Measurements from ENCODE around the gene OR4D1.
"Not testable (repeated sequence)": the region's sequence is repeated elsewhere in the genome, so short reads cannot be mapped to it uniquely, and the experiment has no call there.

OR4D1 gene

GRCh38 chr17:58147930-58148434, at the start of gene OR4D1:
OR4D1 (plus strand) TSS chr17:58148384; CDS start chr17:58155154, 6,770 bp downstream.
- Histone ChIP-seq H3K79me2 (ENCODE audit: insufficient read depth, low read length) (no peaks in the 10 kb centered on the region), H3K36me3 (ENCODE audit: low read length) (no peaks in the 10 kb centered on the region), H3K27ac (ENCODE audit: low read depth, low read length) (no peak within 1 kb of the TSS), H2AFZ (ENCODE audit: low read depth, low read length, severe bottlenecking) (no peak within 1 kb of the TSS), H3K4me3 (ENCODE audit: insufficient read depth, low read length, poor library complexity, severe bottlenecking) (no peak within 1 kb of the TSS), H4K20me1 (ENCODE audit: low read depth, low read length) (no peaks in the 10 kb centered on the region), H3K9me3 (ENCODE audit: insufficient read depth, low read length) (no peaks in the 10 kb centered on the region), H3K27me3 (ENCODE audit: low read length) (no peaks in the 10 kb centered on the region), H3K9me2 (replicated peaks; ENCODE audit: insufficient read depth, low read length) (no peaks in the 10 kb centered on the region), H3K9ac (ENCODE audit: low read length) (no peak within 1 kb of the TSS), H3K4me2 (ENCODE audit: low read depth, low read length, poor library complexity, severe bottlenecking) (no peak within 1 kb of the TSS), H3F3A (ENCODE audit: insufficient read depth) (no peaks in the 10 kb centered on the region)
- TF ChIP-seq CTCF (IDR thresholded peaks at IDR 0.05; ENCODE audit: insufficient read depth, low read length, poor library complexity, severe bottlenecking) (no peak), EZH2phosphoT487 (conservative IDR thresholded peaks at IDR 0.05; ENCODE audit: low read length) (no peak)

GRCh38 chr17:58100506-58100905, 47.7 kb upstream of the OR4D1 start:
- H3K4me2 ChIP-seq (ENCODE audit: low read depth, low read length, poor library complexity, severe bottlenecking) = no peak overlapping the region
- TF ChIP-seq CTCF (IDR thresholded peaks at IDR 0.05; ENCODE audit: insufficient read depth, low read length, poor library complexity, severe bottlenecking) (no peak), EZH2phosphoT487 (conservative IDR thresholded peaks at IDR 0.05; ENCODE audit: low read length) (no peak)

DNA sequence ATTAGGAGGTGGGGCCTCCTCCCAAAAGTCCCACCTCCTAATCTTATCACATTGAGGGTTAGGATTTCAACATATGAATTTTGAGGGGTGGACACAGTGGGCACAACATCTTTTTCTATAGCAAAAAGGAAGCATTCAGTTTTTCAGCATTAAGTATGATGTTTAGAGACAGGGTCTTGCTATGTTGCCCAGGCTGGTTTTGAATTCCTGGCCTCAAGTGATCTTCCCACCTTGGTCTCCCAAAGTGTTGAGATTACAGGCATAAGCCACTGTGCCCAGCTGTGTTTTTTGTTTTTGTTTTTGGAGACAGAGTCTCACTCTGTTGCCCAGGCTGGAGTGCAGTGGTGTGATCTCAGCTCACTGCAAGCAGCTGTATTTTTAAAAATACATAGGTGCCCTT, 46.3 kb upstream of the OR4D1 start:
- not testable (repeated sequence) for H4K20me1 ChIP-seq (ENCODE audit: low read depth, low read length); H3K9me3 ChIP-seq (ENCODE audit: insufficient read depth, low read length); H3K9me2 ChIP-seq (replicated peaks; ENCODE audit: insufficient read depth, low read length); H3K27ac ChIP-seq (ENCODE audit: low read depth, low read length); H3K79me2 ChIP-seq (ENCODE audit: insufficient read depth, low read length); H3K27me3 ChIP-seq (ENCODE audit: low read length); H3K9ac ChIP-seq (ENCODE audit: low read length); H3K4me2 ChIP-seq (ENCODE audit: low read depth, low read length, poor library complexity, severe bottlenecking); H3F3A ChIP-seq (ENCODE audit: insufficient read depth); H2AFZ ChIP-seq (ENCODE audit: low read depth, low read length, severe bottlenecking); H3K36me3 ChIP-seq (ENCODE audit: low read length); H3K4me3 ChIP-seq (ENCODE audit: insufficient read depth, low read length, poor library complexity, severe bottlenecking)

More at GRCh38 chr17:58100506-58100905, 47.7 kb upstream of the OR4D1 start:
- Histone ChIP-seq H2AFZ (ENCODE audit: low read depth, low read length, severe bottlenecking) (no peak overlapping the region), H3K4me3 (ENCODE audit: insufficient read depth, low read length, poor library complexity, severe bottlenecking) (no peak overlapping the region), H3K27ac (ENCODE audit: low read depth, low read length) (no peak overlapping the region), H3K79me2 (ENCODE audit: insufficient read depth, low read length) (no peaks in the 10 kb centered on the region), H3K9me2 (replicated peaks; ENCODE audit: insufficient read depth, low read length) (no peaks in the 10 kb centered on the region), H3F3A (ENCODE audit: insufficient read depth) (no peaks in the 10 kb centered on the region), H3K36me3 (ENCODE audit: low read length) (no peaks in the 10 kb centered on the region), H3K9me3 (ENCODE audit: insufficient read depth, low read length) (no peaks in the 10 kb centered on the region), H3K27me3 (ENCODE audit: low read length) (no peaks in the 10 kb centered on the region), H4K20me1 (ENCODE audit: low read depth, low read length) (no peaks in the 10 kb centered on the region), H3K9ac (ENCODE audit: low read length) (no peak overlapping the region)

DNA sequence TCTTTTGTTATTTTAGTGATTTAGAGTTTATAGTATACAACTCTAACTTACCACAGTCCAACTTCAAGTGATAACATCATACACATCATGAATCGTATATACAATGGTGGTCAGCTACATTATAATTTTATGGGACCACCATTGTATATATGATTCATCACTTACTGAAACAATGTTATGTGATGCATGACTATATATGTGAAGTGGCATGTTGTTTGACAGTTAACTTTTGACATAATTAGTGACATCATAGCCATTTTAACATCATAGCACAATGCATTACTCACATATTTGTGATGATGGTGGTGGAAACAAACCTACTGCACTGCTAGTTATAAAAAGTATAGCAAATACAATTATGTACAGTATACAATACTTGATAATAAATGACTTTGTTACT, 43.1 kb upstream of the OR4D1 start:
- Histone ChIP-seq H3K9me2 (replicated peaks; ENCODE audit: insufficient read depth, low read length) (no peaks in the 10 kb centered on the region), H3K36me3 (ENCODE audit: low read length) (no peaks in the 10 kb centered on the region), H4K20me1 (ENCODE audit: low read depth, low read length) (no peaks in the 10 kb centered on the region), H2AFZ (ENCODE audit: low read depth, low read length, severe bottlenecking) (no peak overlapping the region), H3K27me3 (ENCODE audit: low read length) (no peaks in the 10 kb centered on the region), H3K9me3 (ENCODE audit: insufficient read depth, low read length) (no peaks in the 10 kb centered on the region), H3K27ac (ENCODE audit: low read depth, low read length) (no peak overlapping the region), H3K9ac (ENCODE audit: low read length) (no peak overlapping the region), H3K4me2 (ENCODE audit: low read depth, low read length, poor library complexity, severe bottlenecking) (no peak overlapping the region), H3F3A (ENCODE audit: insufficient read depth) (no peaks in the 10 kb centered on the region), H3K79me2 (ENCODE audit: insufficient read depth, low read length) (no peaks in the 10 kb centered on the region), H3K4me3 (ENCODE audit: insufficient read depth, low read length, poor library complexity, severe bottlenecking) (no peak overlapping the region)
- TF ChIP-seq EZH2phosphoT487 (conservative IDR thresholded peaks at IDR 0.05; ENCODE audit: low read length) = no peak
- TF ChIP-seq CTCF (IDR thresholded peaks at IDR 0.05; ENCODE audit: insufficient read depth, low read length, poor library complexity, severe bottlenecking) = no peak
